MCF 10A (cell line): ENCODE measurements around the gene BNIP5. TPM values are rescaled to one million over a fixed set of nuclear protein-coding genes. Genes with fewer than 3 reads are reported as not detected.

Experiments used
- BruUV-seq: library from RNA; stranded (reverse); fragments of 400-500 nt; replicated peaks from 2 replicates; lab custom pipeline; 2021; lab: Mats Ljungman, UMichigan
- CTCF ChIA-PET: fragments of 300-600 bp; sonication (Branson Sonifier 250); formaldehyde crosslinking; extraction: SDS; loops from one replicate; lab custom pipeline; 2021; ENCODE audit warnings: antibody characterized with exemption, inconsistent platforms; lab: Yijun Ruan, JAX
- POLR2A ChIA-PET: fragments of 300-600, 350-650 bp; sonication (Branson Sonifier 250); formaldehyde crosslinking; extraction: SDS; loops from one replicate; lab custom pipeline; 2020; ENCODE audit warnings: antibody characterized with exemption, inconsistent platforms; lab: Yijun Ruan, JAX
- DNase-seq: peaks from one replicate; pipeline ENCODE4 v3.0.0-alpha.2; 2018; ENCODE audit not compliant: unreplicated experiment
- H3K27ac Mint-ChIP-seq: one replicate; pipeline ENCODE4 v1.8.0; 2022; ENCODE audit warnings: mild to moderate bottlenecking, low read depth, mixed read lengths; ENCODE audit not compliant: unreplicated experiment
- H3K27me3 Mint-ChIP-seq: one replicate; pipeline ENCODE4 v1.8.0; 2022; ENCODE audit warnings: mixed read lengths; ENCODE audit not compliant: insufficient read depth, unreplicated experiment
- H3K36me3 Mint-ChIP-seq: one replicate; pipeline ENCODE4 v1.8.0; 2022; ENCODE audit warnings: mild to moderate bottlenecking, moderate library complexity, mixed read lengths; ENCODE audit not compliant: insufficient read depth, unreplicated experiment
- H3K4me1 Mint-ChIP-seq: one replicate; pipeline ENCODE4 v1.8.0; 2022; ENCODE audit warnings: mixed read lengths; ENCODE audit not compliant: insufficient read depth, unreplicated experiment
- H3K4me3 Mint-ChIP-seq: one replicate; pipeline ENCODE4 v1.8.0; 2022; ENCODE audit warnings: mild to moderate bottlenecking, moderate library complexity, mixed read lengths; ENCODE audit not compliant: unreplicated experiment
- H3K9me3 Mint-ChIP-seq: one replicate; pipeline ENCODE4 v1.8.0; 2022; ENCODE audit warnings: mixed read lengths; ENCODE audit not compliant: unreplicated experiment
- CTCF ChIP-seq: fragments of 200-600 bp; IDR thresholded peaks from one replicate; pipeline ENCODE4 v1.8.0; 2022; ENCODE audit warnings: antibody characterized with exemption, mild to moderate bottlenecking; ENCODE audit not compliant: unreplicated experiment
- intact Hi-C: fragments of 100-400 bp; cut with micrococcal nuclease; formaldehyde crosslinking; loops from 2 replicates; pipeline ENCODE4 v1.14.1; 2022
- total RNA-seq: library from RNA; stranded (reverse); gene quantifications from 2 replicates; pipeline ENCODE4 v1.2.3, GENCODE V29; 2022

BNIP5 gene
- total RNA-seq, 1 experiment from 2014 or later = not detected

GRCh38 chr6:36277946-36278470 lies 58.7 kb downstream of the BNIP5 start:
- Mint-ChIP-seq H3K4me1 (no peaks in the 10 kb centered on the region), H3K36me3 (no peaks in the 10 kb centered on the region), H3K27me3 (peaks cover 74% of the 10 kb centered on the region), H3K4me3 (no peak overlapping the region), H3K9me3 (no peaks in the 10 kb centered on the region), H3K27ac (no peak overlapping the region)
- CTCF ChIA-PET = no interaction called here
- DNase-seq = no peak
- POLR2A ChIA-PET = no interaction called here
- BruUV-seq = no TSS peak
- TF ChIP-seq CTCF = no peak
- intact Hi-C loops = no loop called here

DNA sequence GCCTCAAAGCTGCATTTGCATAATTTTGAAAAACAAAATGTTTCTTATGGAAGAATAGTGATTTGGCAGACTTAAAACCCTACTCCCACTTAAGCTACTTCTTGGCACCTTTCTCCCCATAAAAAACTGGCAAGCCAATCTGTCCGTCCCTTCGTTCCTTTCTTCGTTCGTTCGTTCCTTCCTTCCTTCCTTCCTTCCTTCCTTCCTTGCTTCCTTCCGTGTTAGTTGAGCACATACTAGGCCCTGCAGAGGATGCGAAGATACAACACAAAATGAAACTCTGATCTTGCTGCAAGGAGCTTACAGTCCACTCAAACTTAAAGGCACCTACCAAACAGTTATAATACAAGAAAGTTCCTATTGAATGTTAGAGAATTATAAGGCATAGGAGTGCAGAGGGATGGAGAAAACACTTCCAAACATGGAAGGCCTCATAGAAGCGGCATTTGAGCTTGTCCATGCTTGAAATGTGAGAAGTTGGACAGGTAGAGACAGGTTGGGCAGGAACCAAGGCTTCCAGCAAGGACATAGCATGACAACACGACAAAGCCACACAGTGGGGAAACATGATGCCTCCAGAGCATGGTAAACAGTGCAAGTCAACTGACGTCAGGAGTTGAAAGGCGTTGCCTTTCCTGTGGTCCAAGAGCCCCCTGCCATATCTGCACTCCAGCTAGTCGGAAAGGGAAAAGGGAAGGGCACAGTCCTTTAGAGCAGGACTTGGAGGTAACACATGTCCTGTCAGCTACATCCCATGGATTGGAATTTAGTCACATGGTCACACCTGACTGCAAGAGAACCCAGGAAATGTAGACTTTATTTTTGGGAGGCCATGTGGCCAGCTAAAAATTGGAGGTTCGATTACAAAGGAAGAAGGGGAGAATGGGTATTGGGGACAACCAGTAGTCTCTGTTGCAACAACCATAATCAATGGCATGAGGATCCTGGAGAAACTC lies 59.8 kb downstream of the BNIP5 start:
- Mint-ChIP-seq H3K9me3 (no peaks in the 10 kb centered on the region), H3K4me3 (no peak overlapping the region), H3K36me3 (no peaks in the 10 kb centered on the region), H3K27me3 (peaks cover 74% of the 10 kb centered on the region), H3K4me1 (no peaks in the 10 kb centered on the region), H3K27ac (no peak overlapping the region)
- DNase-seq = no peak
- no TSS peak for BruUV-seq
- ChIA-PET CTCF (interaction anchor here (0.6 kb wide), 1 partner anchor 235 kb away, joined by 3 read pairs; no protein-coding TSS in a partner anchor), POLR2A (interaction anchor here (0.7 kb wide), 2 partner anchors 8 to 45 kb away, joined by 3 read pairs; no protein-coding TSS in a partner anchor)
- intact Hi-C loops = no loop called here
- no peak for TF ChIP-seq CTCF

GRCh38 chr6:36273802-36274514 lies 62.7 kb downstream of the BNIP5 start:
- H3K9me3 Mint-ChIP-seq = no peaks in the 10 kb centered on the region
- no peaks in the 10 kb centered on the region for H3K36me3 Mint-ChIP-seq
- TF ChIP-seq CTCF = no peak
- H3K4me3 Mint-ChIP-seq = no peak overlapping the region
- no TSS peak for BruUV-seq
- no peak for DNase-seq
- ChIA-PET POLR2A (no interaction called here), CTCF (interaction anchor here (0.6 kb wide), 1 partner anchor 453 kb away, joined by 3 read pairs; no protein-coding TSS in a partner anchor)
- H3K27me3 Mint-ChIP-seq = peaks cover 78% of the 10 kb centered on the region
- intact Hi-C loops = no loop called here
- H3K27ac Mint-ChIP-seq = no peak overlapping the region
- peaks cover under 1% of the 10 kb centered on the region for H3K4me1 Mint-ChIP-seq

DNA sequence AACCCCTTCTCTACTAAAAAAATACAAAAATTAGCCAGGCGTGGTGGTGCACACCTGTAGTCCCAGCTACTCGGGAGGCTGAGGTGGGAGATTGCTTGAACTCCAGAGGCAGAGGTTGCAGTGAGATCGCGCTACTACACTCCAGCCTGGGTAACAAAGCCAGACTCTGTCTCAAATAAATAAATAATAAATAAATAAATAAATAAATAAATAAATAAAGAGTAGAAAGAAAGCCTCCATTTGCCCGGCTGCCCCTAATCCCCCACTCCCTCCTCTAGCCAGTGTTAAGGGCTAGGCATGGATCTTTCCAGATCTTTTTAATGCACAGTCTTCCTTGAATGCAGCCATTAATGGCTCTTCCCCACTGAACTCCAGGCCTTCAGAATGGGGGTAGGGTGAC lies 63.6 kb downstream of the BNIP5 start:
- ChIA-PET POLR2A (no interaction called here), CTCF (no interaction called here)
- Mint-ChIP-seq H3K27ac (no peak overlapping the region), H3K27me3 (peaks cover 71% of the 10 kb centered on the region), H3K36me3 (no peaks in the 10 kb centered on the region), H3K4me3 (no peak overlapping the region), H3K9me3 (no peaks in the 10 kb centered on the region), H3K4me1 (peaks cover 9% of the 10 kb centered on the region)
- BruUV-seq = no TSS peak
- DNase-seq = no peak
- intact Hi-C loops = no loop called here
- TF ChIP-seq CTCF = no peak
